DND-41 (cell line): ENCODE data around the gene KCNAB2.

Experiments used
- CTCF ChIP-seq: IDR thresholded peaks from 2 replicates; pipeline ENCODE4 v1.5.1; 2012; ENCODE audit warnings: borderline replicate concordance, low read length, moderate library complexity, mild to moderate bottlenecking; ENCODE audit not compliant: poor library complexity, severe bottlenecking; ENCODE audit errors: extremely low read depth
- EZH2 ChIP-seq: IDR thresholded peaks from 3 replicates; pipeline ENCODE4 v1.6.1; 2012; ENCODE audit warnings: borderline replicate concordance, low read depth, mild to moderate bottlenecking, moderate library complexity, low read length, inconsistent platforms; ENCODE audit not compliant: severe bottlenecking

GRCh38 chr1:6117064-6117463, 71.4 kb downstream of the KCNAB2 start:
- no peak for TF ChIP-seq CTCF
- TF ChIP-seq EZH2, result no peak
